Measurements from ENCODE around the gene CHAT.

DNA sequence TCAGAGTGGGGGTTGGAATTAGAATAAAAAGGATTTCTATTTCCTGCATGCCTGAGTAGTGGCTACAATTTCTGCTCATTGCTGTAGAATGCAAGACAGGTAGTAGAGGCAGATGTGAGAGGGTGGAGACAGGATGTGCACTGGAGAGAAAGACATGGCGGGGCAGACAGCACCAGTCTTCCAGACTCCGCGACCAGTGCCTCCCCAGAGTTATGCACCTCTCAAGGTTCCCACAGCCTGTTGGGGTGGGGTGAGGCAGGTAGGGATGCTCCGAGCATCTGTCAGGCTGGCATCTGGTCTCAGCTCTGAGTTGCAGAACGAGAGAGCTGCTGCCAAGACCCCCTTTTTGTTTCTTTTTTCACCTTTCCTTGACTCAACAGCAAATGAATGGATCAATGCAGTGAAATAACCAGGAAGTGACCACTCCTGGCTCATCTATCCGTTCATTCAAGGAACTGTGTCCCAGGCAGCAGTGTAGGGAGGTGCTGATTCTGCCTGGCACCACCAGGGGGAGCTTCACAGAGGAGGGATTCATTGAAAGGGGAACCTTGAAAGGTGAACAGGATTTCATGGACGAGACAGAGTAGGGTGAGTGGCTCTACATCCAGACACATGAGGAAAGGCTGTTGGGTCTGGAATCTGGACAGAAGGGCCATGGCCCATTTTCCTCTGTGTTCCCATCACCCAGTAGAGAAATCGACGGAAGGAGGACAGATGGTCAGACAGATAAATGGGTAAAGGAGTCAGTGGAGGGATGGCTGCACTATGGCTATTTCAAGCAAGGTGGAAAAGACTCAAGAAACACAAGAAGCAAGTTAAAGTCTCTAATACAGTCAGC is 20.9 kb upstream of the CHAT start:
- TF ChIP-seq CTCF (IDR thresholded peaks at IDR 0.05), result peak; percentile 57 to 89 (median 81)
- TF ChIP-seq POLR2A (IDR thresholded peaks at IDR 0.05), result no peak

Measured in tibial nerve (tissue), 3 donors.